Measurements from ENCODE around the gene DICER1. TPM values are rescaled to one million over a fixed set of nuclear protein-coding genes. Genes with fewer than 3 reads are reported as not detected.

DICER1 gene
- total RNA-seq, 2 experiments from 2014 or later, result 38.1 to 42.3 TPM

- Mint-ChIP-seq H3K4me3 (no peak overlapping the region), H3K27ac (no peak overlapping the region), H3K27me3 (ENCODE audit: low read depth) (peaks cover 2% of the 10 kb centered on the region), H3K9me3 (peaks cover under 1% of the 10 kb centered on the region), H3K36me3 (ENCODE audit: low read depth) (no peaks in the 10 kb centered on the region), H3K4me1 (ENCODE audit: low read depth) (no peaks in the 10 kb centered on the region)
- CTCF ChIA-PET, result no interaction called here
- intact Hi-C loops (cut with micrococcal nuclease), result loop anchor here (10.0 kb wide), 1 partner anchor 418 kb away; the partner anchor contains the start of gene GSC
- DNase-seq, result no peak
Measured at GRCh38 chr14:95193081-95193480, 35.8 kb upstream of the DICER1 start.

DNA sequence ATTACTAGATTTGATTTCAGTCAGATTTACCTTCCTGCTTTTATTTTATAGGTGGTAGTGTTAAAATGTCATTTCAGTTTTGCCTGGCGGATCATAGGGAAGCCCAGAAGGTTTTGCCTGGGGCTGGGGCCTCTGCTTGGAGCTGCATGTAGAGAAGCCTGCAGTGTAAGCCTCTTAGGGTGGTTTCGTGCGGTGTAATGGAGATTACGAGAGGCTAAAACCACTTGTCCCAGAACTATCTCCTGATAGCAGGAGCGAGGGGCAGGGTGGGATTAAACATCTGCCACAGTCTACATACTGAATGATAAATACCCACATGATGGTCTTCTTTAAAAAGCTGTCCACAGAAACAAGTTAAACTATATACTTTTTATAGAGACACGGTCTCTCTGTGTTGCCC, 35.0 kb upstream of the DICER1 start:
- Mint-ChIP-seq H3K9me3 (peaks cover 4% of the 10 kb centered on the region), H3K4me3 (no peak overlapping the region), H3K27me3 (ENCODE audit: low read depth) (peaks cover 3% of the 10 kb centered on the region), H3K27ac (no peak overlapping the region), H3K4me1 (ENCODE audit: low read depth) (no peaks in the 10 kb centered on the region), H3K36me3 (ENCODE audit: low read depth) (no peaks in the 10 kb centered on the region)
- DNase-seq, result no peak
- intact Hi-C loops (cut with micrococcal nuclease), result loop anchor here (10.0 kb wide), 1 partner anchor 418 kb away; the partner anchor contains the start of gene GSC
- CTCF ChIA-PET, result no interaction called here

DNA sequence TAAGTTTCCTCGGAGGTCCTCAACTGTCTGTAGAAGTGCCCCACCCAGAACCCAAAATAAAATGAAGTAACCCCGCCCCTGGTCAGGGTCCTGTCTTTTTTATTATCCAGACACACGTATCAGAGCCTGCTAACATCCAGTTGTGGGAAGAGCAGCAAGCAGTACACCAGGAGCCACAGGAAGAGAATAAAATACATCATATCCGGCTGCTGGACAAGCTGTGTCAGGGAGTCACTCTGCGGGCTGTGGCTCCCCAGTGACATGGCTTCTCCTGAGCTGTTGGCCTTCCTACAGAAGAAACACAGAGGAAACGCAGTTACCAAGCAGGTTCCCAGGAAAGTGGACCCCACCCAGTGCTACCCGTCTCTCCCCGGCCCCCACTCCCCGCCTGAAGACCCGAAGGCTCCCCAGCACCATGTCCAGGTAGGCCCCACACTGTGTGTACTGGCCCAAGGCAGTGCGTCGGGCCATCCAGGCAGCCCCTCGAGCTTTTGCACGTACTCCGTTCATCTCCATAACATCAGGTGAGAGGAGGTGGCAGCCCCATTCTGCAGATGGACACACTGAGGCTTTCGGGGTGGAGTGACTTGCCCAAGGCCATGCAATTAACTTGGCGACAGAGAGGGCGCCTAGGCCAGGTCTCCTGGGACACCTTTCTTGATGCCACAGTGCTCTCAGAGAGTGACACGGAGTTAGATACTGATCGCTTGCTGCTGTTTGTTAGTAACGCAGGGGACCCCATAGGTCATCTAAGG, 34.3 kb upstream of the DICER1 start:
- Mint-ChIP-seq H3K36me3 (ENCODE audit: low read depth) (no peaks in the 10 kb centered on the region), H3K27me3 (ENCODE audit: low read depth) (peaks cover 3% of the 10 kb centered on the region), H3K4me3 (no peak overlapping the region), H3K9me3 (peaks cover 4% of the 10 kb centered on the region), H3K27ac (no peak overlapping the region), H3K4me1 (ENCODE audit: low read depth) (no peaks in the 10 kb centered on the region)
- DNase-seq, result no peak
- intact Hi-C loops (cut with micrococcal nuclease), result loop anchor here (10.0 kb wide), 1 partner anchor 417 kb away; the partner anchor contains the start of gene GSC
- CTCF ChIA-PET, result no interaction called here

DNA sequence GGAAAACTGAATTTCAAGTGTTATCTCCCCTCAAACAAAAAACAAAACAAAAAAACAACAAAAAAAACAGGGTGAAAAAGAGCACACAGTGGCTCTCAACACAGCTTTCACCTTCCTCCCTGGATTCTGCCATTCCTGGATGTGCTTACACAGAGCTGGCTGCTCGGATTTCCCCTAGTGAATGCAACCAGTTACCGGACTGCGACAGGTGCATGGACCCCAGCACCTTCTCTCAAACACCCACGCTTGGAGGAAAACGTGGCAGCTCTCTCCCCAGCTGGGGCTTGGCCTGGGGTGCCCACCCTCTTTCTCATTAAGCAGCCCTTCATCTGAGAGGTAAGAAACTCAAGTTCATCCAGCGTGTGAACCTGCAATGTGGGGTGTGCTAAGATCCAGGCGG, 33.5 kb upstream of the DICER1 start:
- Mint-ChIP-seq H3K4me3 (no peak overlapping the region), H3K27ac (no peak overlapping the region), H3K27me3 (ENCODE audit: low read depth) (peaks cover 8% of the 10 kb centered on the region), H3K36me3 (ENCODE audit: low read depth) (no peaks in the 10 kb centered on the region), H3K9me3 (peaks cover 4% of the 10 kb centered on the region), H3K4me1 (ENCODE audit: low read depth) (no peaks in the 10 kb centered on the region)
- DNase-seq, result no peak
- CTCF ChIA-PET, result no interaction called here
- intact Hi-C loops (cut with micrococcal nuclease), result loop anchor here (10.0 kb wide), 1 partner anchor 416 kb away; the partner anchor contains the start of gene GSC

DNA sequence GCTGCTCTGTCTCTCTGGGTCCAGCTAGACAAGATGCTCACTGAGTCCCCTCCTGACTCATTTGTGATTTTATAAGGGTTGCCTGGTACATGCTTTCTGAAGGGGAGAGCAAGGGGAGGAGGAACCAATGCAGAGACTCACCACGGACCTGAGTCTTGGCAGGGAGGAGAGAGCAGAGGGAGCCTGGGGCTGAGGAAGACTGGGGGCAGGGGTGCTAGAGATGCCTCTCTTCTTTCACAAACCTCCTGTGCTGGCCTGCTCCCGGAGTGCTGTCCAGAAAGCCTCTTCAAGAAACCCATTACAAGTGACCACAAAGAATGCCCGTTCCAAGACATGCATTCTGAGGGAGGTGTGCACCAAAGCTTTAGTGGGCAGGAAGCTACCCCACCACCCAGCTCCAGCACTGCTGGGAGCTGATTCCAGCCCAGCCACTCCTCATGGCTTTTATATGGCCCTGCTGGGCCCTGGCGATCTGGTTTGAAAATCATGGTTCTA, 33.1 kb upstream of the DICER1 start:
- intact Hi-C loops (cut with micrococcal nuclease), result loop anchor here (10.0 kb wide), 1 partner anchor 416 kb away; the partner anchor contains the start of gene GSC
- Mint-ChIP-seq H3K36me3 (ENCODE audit: low read depth) (no peaks in the 10 kb centered on the region), H3K4me1 (ENCODE audit: low read depth) (peaks cover 1% of the 10 kb centered on the region), H3K27me3 (ENCODE audit: low read depth) (peaks cover 13% of the 10 kb centered on the region), H3K4me3 (no peak overlapping the region), H3K27ac (no peak overlapping the region), H3K9me3 (peaks cover 4% of the 10 kb centered on the region)
- CTCF ChIA-PET, result no interaction called here
- DNase-seq, result no peak

DNA sequence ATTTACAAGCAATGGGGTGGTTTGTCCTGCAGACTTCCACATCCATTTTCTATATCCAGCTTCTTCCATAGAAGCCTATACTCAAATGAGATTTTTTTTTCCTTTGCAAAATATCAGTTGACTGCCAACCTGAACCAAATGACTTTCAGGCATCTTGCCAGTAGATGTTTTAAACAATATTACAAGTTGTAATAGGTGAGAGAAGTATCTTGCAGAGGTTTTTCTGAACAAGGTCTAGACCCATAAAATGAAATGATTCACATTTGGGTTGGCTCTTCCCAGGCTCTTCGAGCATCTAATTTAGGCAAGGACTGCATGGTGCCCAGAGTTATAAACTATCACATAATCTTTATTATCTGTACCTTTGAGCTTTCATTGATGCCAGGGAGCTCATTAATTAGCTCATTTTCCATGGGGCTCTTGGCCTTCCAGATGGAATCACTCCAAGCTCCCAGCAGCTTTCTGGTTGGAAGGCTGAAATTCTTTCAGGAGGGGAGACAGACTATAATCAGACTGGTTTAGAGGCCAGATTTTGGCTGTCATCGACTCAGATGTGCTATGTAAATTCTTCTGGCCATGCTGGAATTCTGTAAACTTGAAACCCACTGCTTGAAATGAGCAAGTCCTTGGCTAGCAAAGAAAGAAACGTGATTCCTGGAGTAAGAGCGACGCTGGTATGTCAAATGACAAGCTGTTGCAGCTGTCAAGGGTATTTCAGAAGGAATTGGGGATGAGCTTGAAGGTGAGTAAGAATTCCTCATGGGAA, 32.2 kb upstream of the DICER1 start:
- peaks cover 19% of the 10 kb centered on the region for H3K27me3 Mint-ChIP-seq (ENCODE audit: low read depth)
- H3K36me3 Mint-ChIP-seq (ENCODE audit: low read depth), result no peaks in the 10 kb centered on the region
- CTCF ChIA-PET, result interaction anchor here (0.6 to 0.7 kb wide), 3 partner anchors 72 to 301 kb away, joined by 3 to 9 read pairs (median 3); no protein-coding TSS in a partner anchor
- no peak for DNase-seq
- intact Hi-C loops (cut with micrococcal nuclease), result loop anchor here (10.0 kb wide), 1 partner anchor 415 kb away; the partner anchor contains the start of gene GSC
- H3K27ac Mint-ChIP-seq, result no peak overlapping the region
- H3K4me3 Mint-ChIP-seq, result no peak overlapping the region
- peaks cover 4% of the 10 kb centered on the region for H3K9me3 Mint-ChIP-seq
- H3K4me1 Mint-ChIP-seq (ENCODE audit: low read depth), result peaks cover 1% of the 10 kb centered on the region

DNA sequence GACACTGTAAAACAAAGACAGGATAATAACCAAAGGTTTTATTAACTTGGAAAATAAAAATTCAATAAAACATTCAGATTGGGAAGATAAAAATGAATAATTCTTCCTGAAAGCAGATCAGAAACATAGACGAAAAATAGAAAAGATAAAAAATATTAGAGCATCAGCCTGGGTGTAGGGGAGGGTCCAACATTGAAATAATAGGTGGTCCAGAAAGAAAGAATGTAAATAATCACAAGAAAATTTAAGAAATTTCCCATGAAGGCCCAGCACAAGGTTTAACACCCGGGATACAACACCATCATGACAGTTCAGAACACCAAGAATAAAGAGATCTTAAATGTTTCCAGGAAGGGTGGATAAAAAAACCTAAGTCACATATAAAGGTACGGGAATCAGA, 31.1 kb upstream of the DICER1 start:
- CTCF ChIA-PET, result no interaction called here
- H3K27ac Mint-ChIP-seq, result no peak overlapping the region
- peaks cover 21% of the 10 kb centered on the region for H3K27me3 Mint-ChIP-seq (ENCODE audit: low read depth)
- H3K9me3 Mint-ChIP-seq, result peaks cover 4% of the 10 kb centered on the region
- intact Hi-C loops (cut with micrococcal nuclease), result no loop called here
- H3K4me1 Mint-ChIP-seq (ENCODE audit: low read depth), result peaks cover 1% of the 10 kb centered on the region
- no peak overlapping the region for H3K4me3 Mint-ChIP-seq
- no peak for DNase-seq
- no peaks in the 10 kb centered on the region for H3K36me3 Mint-ChIP-seq (ENCODE audit: low read depth)

DNA sequence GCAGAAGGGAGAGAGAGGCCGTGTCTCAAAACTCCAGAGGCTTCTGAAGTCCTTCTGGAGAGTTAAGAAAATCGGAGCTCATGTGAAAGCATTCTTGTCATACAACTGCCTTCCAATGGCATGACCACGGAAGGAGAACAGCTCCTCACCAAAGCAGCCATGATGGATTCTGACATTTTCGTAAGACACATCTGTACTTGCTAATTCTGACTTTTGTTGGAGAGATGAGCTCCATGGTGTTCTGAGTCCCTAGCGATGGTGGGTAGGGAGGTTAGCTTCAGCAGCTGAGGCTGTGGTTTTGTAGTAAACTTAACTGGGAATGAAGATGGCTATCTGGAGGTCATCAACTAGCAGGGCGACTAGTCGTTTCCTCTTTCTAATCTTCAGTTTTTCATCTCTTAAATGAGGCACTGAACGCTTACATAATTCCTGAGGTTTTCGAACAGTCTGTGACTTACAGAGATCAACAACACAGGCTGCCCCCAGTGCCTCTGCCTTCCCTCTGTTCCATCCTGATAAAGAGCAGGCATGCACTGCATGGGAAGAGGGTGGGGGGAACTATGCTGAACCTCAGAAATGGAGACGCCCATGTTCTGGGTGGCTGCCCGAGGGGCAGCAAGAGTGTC, 28.6 kb upstream of the DICER1 start:
- CTCF ChIA-PET, result interaction anchor here (0.6 kb wide), 1 partner anchor 10 kb away, joined by 3 read pairs; no protein-coding TSS in a partner anchor
- intact Hi-C loops (cut with micrococcal nuclease), result no loop called here
- Mint-ChIP-seq H3K4me3 (no peak overlapping the region), H3K36me3 (ENCODE audit: low read depth) (no peaks in the 10 kb centered on the region), H3K4me1 (ENCODE audit: low read depth) (peaks cover 1% of the 10 kb centered on the region), H3K27me3 (ENCODE audit: low read depth) (peaks cover 21% of the 10 kb centered on the region), H3K9me3 (peaks cover 4% of the 10 kb centered on the region), H3K27ac (no peak overlapping the region)
- no peak for DNase-seq

DNA sequence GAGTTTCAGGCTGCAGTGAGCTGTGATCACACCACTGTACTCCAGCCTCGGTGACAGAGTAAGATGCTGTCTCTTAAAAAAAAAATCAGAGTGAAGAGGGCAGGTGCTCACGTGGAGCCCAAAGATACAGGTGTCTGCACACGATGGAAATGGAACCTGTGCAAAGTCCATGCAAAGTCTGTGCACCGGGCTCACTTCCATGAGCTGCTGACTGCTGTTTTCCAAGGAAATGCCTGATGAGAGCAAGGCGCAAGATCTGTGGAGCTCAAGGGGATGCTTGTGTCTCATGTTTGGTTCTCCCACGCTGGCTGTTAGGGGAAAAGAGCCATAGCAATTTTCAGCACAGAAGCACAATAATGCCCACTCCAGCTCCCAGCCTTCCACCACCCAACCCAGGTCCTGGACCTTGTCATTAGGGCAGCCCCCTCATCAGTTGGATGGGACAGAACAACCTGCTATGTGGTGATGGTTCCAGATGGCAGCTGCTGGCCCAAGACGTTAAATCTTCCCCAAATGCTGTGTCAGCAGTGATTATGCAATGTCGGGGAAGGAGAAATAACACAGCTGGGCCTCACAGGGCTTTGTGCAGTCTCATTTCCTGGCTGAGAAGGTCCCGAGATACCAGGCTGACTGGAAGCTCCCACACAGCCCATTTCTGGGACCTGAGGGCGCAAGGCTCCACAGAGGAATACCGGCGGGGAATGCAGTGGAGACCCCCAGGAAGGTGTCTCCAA, 27.9 kb upstream of the DICER1 start:
- peaks cover 1% of the 10 kb centered on the region for H3K4me1 Mint-ChIP-seq (ENCODE audit: low read depth)
- CTCF ChIA-PET, result interaction anchor here (0.6 kb wide), 2 partner anchors 11 to 21 kb away, joined by 3 to 8 read pairs; no protein-coding TSS in a partner anchor
- no peak overlapping the region for H3K27ac Mint-ChIP-seq
- H3K9me3 Mint-ChIP-seq, result peaks cover 4% of the 10 kb centered on the region
- H3K27me3 Mint-ChIP-seq (ENCODE audit: low read depth), result peaks cover 21% of the 10 kb centered on the region
- peaks cover 3% of the 10 kb centered on the region for H3K36me3 Mint-ChIP-seq (ENCODE audit: low read depth)
- no peak overlapping the region for H3K4me3 Mint-ChIP-seq
- intact Hi-C loops (cut with micrococcal nuclease), result no loop called here
- DNase-seq, result no peak

- CTCF ChIA-PET, result no interaction called here
- H3K36me3 Mint-ChIP-seq (ENCODE audit: low read depth), result peaks cover 3% of the 10 kb centered on the region
- no peak overlapping the region for H3K27ac Mint-ChIP-seq
- DNase-seq, result no peak
- H3K9me3 Mint-ChIP-seq, result peaks cover 4% of the 10 kb centered on the region
- intact Hi-C loops (cut with micrococcal nuclease), result no loop called here
- H3K27me3 Mint-ChIP-seq (ENCODE audit: low read depth), result peaks cover 21% of the 10 kb centered on the region
- peaks cover 1% of the 10 kb centered on the region for H3K4me1 Mint-ChIP-seq (ENCODE audit: low read depth)
- no peak overlapping the region for H3K4me3 Mint-ChIP-seq
Measured at GRCh38 chr14:95184413-95184790, 27.1 kb upstream of the DICER1 start.

DNA sequence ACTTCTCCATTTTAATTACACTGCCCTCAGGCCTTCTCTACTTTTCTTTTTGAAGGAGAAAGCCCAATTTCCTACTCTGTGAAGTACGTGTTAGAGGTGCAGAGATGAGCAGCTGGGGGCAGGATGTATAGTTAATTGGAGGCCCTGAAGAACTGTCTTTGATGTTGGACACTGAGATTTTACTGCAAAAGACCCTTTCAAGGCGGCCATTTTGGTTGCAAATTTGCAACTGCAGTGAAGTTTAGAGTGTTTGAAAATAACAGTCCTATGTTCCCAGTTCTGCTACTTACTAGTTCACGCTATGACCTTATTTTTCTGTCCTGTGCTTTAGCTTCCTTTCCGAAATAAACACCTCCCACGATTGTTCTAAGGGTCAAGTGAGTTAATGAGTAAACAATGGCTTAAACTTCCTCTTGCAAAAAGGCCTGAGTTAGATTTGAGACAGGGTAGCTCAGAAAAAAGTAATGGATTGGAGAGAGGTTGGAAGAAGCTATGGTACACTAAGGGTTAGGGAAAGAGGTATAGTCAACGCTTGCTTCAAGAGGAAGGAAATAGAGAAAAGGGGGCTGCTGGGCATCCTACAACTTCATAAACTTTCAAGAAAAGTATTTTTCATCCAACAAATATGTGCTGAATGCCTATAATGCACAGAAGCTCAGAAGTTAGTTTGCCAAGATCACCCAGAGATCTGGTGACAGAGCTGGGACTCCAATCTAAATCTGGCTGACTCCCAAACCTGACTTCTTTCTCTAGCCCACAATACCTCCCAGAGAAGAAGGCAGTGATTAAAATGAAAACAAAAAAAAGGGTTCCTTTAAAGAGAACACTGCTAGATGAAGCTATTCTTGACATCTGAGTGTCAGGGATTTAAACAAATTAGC, 26.4 kb upstream of the DICER1 start:
- CTCF ChIA-PET, result interaction anchor here (0.5 kb wide), 1 partner anchor 449 kb away, joined by 3 read pairs; no protein-coding TSS in a partner anchor
- Mint-ChIP-seq H3K4me3 (no peak overlapping the region), H3K4me1 (ENCODE audit: low read depth) (peaks cover 1% of the 10 kb centered on the region), H3K36me3 (ENCODE audit: low read depth) (peaks cover 3% of the 10 kb centered on the region), H3K27ac (no peak overlapping the region), H3K9me3 (peaks cover 4% of the 10 kb centered on the region), H3K27me3 (ENCODE audit: low read depth) (peaks cover 21% of the 10 kb centered on the region)
- DNase-seq, result no peak
- intact Hi-C loops (cut with micrococcal nuclease), result no loop called here

Data from activated naive CD4-positive, alpha-beta T cell treated with anti-CD3 and anti-CD28 coated beads for 36 hours (primary cell).